Lung (tissue), 12 donors: ENCODE data around the gene MT2A. TPM values are rescaled to one million over a fixed set of nuclear protein-coding genes. Genes with fewer than 3 reads are reported as not detected.

Experiments used
- ATAC-seq: fragments of 200-7000 bp; cut with Tn5 transposase; one replicate; pipeline ENCODE4 v1.9.1; 2020; ENCODE audit warnings: moderate number of reproducible peaks; ENCODE audit not compliant: insufficient read depth, low FRiP score
- DNase-seq, 3 donors: peaks; one replicate each; pipeline ENCODE4 v3.0.0-alpha.2; 2013 to 2017
- H3K27ac ChIP-seq, 2 donors: one replicate each; pipeline ENCODE4 v1.5.1; 2013; ENCODE audit warnings: mild to moderate bottlenecking in 2 of 2, moderate library complexity in 2 of 2, control low read depth in 1 of 2, inconsistent platforms in 1 of 2, low read depth in 1 of 2, low read length in 1 of 2
- H3K27me3 ChIP-seq, 3 donors: one replicate each; pipeline ENCODE4 v1.5.1; 2013; ENCODE audit warnings: low read length in 2 of 3; ENCODE audit not compliant: control insufficient read depth in 3 of 3, insufficient read depth in 3 of 3
- H3K36me3 ChIP-seq, 4 donors: one replicate each; pipeline ENCODE4 v1.5.1; 2013; ENCODE audit warnings: low read length in 4 of 4, mild to moderate bottlenecking in 1 of 4, moderate library complexity in 1 of 4; ENCODE audit not compliant: control insufficient read depth in 4 of 4, insufficient read depth in 4 of 4
- H3K4me1 ChIP-seq, 5 donors: one replicate each; pipeline ENCODE4 v1.5.1; 2013; ENCODE audit warnings: low read length in 5 of 5, mild to moderate bottlenecking in 2 of 5, moderate library complexity in 1 of 5; ENCODE audit not compliant: control insufficient read depth in 5 of 5, insufficient read depth in 5 of 5
- H3K4me3 ChIP-seq: one replicate; pipeline ENCODE4 v1.5.1; 2013; ENCODE audit warnings: mild to moderate bottlenecking, control low read depth, moderate library complexity
- H3K9ac ChIP-seq, 2 donors: one replicate each; pipeline ENCODE4 v1.5.1; 2013; ENCODE audit warnings: low read length in 2 of 2, control low read depth in 1 of 2; ENCODE audit not compliant: insufficient read depth in 1 of 2
- H3K9me3 ChIP-seq, 4 donors: one replicate each; pipeline ENCODE4 v1.5.1; 2013; ENCODE audit warnings: low read length in 3 of 4, mild to moderate bottlenecking in 1 of 4, moderate library complexity in 1 of 4; ENCODE audit not compliant: control insufficient read depth in 4 of 4, insufficient read depth in 3 of 4
- WGBS, 2 donors: extraction: QIAGEN DNeasy Blood & Tissue Kit; methylation state at CpG; one replicate each; pipeline ENCODE4 v1.1.7; 2013; 5-methylcytosine and 5-hydroxymethylcytosine counted together
- polyA plus RNA-seq, 2 donors: library from polyadenylated mRNA; stranded (reverse); fragments of 200-250 nt; gene quantifications; one replicate each; pipeline ENCODE4 v1.2.1, GENCODE V29; 2013
- total RNA-seq, 2 donors: library from RNA; depleted of rRNA in 1 of 2; stranded (reverse); fragments of >200 nt in 1 of 2; gene quantifications; one replicate each; pipeline ENCODE4 v1.2.1, GENCODE V29; 2014 to 2021
- TF ChIP-seq, protein P1 (sequence below): IDR thresholded peaks from 2 replicates; pipeline ENCODE4 v1.5.1; 2012; ENCODE audit warnings: mild to moderate bottlenecking; ENCODE audit errors: control extremely low read depth, extremely low read depth
- donor health status: control.
- donor health status: control.
- donor health status: Bipolar disorder and iron deficiency.
- donor health status: healthy.
- donor health status: DM: yes; HTN: yes; CAD: no.

The MT2A gene
- total and polyA plus RNA-seq, 4 donors, result 17.6 to 1,104 (median 712) TPM

DNA sequence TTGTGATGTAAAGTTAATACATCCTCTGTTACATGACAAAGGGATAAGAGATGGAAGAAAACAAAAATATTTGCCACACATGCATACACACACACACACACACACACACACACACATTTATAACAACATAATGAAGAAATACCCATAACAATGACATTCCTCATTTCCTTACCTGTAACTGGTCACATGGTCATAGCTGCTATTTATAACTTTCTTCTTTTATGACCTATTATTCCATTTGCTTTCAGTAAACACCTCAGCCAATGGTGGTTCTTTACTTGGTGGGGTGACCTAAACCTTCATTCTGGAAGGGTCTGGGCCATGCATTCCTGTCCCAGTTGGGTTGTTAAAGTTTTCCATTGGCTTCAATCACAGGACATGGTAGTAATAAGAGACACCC is 5.3 kb downstream of the MT2A start:
- Histone ChIP-seq H3K27ac (no peak overlapping the region), H3K9ac (no peak overlapping the region), H3K36me3 (no peaks in the 10 kb centered on the region), H3K4me1 (peaks cover 4 to 38% (median 13%) of the 10 kb centered on the region in 5 donors), H3K4me3 (no peak overlapping the region), H3K9me3 (peaks cover 0 to 2% (median 0%) of the 10 kb centered on the region in 4 donors), H3K27me3 (peaks cover 0 to 31% (median under 1%) of the 10 kb centered on the region in 3 donors)
- TF ChIP-seq, protein P1, sequence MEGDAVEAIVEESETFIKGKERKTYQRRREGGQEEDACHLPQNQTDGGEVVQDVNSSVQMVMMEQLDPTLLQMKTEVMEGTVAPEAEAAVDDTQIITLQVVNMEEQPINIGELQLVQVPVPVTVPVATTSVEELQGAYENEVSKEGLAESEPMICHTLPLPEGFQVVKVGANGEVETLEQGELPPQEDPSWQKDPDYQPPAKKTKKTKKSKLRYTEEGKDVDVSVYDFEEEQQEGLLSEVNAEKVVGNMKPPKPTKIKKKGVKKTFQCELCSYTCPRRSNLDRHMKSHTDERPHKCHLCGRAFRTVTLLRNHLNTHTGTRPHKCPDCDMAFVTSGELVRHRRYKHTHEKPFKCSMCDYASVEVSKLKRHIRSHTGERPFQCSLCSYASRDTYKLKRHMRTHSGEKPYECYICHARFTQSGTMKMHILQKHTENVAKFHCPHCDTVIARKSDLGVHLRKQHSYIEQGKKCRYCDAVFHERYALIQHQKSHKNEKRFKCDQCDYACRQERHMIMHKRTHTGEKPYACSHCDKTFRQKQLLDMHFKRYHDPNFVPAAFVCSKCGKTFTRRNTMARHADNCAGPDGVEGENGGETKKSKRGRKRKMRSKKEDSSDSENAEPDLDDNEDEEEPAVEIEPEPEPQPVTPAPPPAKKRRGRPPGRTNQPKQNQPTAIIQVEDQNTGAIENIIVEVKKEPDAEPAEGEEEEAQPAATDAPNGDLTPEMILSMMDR, result no peak
- DNase-seq, result no peak
- no peak for ATAC-seq

DNA sequence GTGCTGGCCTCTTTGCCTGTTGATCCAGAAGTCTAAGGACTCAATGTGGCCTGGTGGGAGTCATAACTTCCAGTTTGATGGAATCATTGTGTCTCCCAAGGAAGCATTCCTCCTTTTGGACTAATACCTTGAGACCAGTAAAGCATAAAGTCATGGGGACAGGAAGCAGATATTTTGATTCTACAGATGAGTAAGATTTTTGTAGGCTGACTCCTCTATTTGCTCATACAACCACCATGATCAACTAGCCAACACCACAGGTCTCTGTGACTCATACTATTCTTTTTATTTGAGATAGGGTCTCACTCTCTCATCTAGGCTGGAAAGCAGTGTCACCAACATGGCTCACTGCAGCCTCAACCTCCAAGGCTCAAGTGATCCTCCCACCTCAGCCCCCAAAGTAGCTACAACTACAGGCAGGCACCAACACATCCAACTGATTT is 6.2 kb downstream of the MT2A start:
- H3K4me3 ChIP-seq, result no peak overlapping the region
- peaks cover 4 to 31% (median 10%) of the 10 kb centered on the region in 5 donors for H3K4me1 ChIP-seq
- H3K27ac ChIP-seq, result no peak overlapping the region
- DNase-seq (no peak), ATAC-seq (no peak)
- peaks cover 0 to 34% (median 4%) of the 10 kb centered on the region in 3 donors for H3K27me3 ChIP-seq
- H3K9ac ChIP-seq, result no peak overlapping the region
- TF ChIP-seq, protein P1, result no peak
- H3K9me3 ChIP-seq, result peaks cover 0 to 2% (median 0%) of the 10 kb centered on the region in 4 donors
- H3K36me3 ChIP-seq, result no peaks in the 10 kb centered on the region

DNA sequence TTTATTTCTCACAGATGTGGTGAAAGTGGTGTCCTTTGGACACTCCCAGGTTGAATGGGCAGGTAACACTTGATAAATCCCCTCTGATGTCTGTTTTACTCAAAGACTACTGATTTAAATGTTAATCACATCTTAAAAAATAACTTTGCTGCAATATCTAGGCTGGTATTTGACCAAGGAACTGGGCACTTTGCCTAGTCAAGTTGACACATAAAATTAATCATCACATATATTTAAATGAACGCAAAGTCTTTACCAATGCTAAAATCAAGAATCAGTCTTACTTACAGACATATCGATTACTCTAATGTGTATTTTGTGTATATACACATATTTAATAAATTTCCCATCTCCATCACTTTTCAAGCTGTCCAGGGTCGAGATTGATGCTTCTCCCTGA is 7.0 kb downstream of the MT2A start:
- Histone ChIP-seq H3K4me3 (no peak overlapping the region), H3K4me1 (peaks cover 4 to 25% (median 7%) of the 10 kb centered on the region in 5 donors), H3K27ac (no peak overlapping the region), H3K27me3 (peaks cover 0 to 36% (median 6%) of the 10 kb centered on the region in 3 donors), H3K36me3 (no peaks in the 10 kb centered on the region), H3K9ac (no peak overlapping the region), H3K9me3 (peaks cover 0 to 2% (median 0%) of the 10 kb centered on the region in 4 donors)
- WGBS, 2 donors, result 91 to 95% methylated on average over 3 of the region's 3 CpGs
- TF ChIP-seq, protein P1, result no peak
- ATAC-seq (no peak), DNase-seq (no peak)
